GM18508 (cell line): Measurements from ENCODE around the gene GPC3.
"Not testable (repeated sequence)": the region's sequence is repeated elsewhere in the genome, so short reads cannot be mapped to it uniquely, and the experiment has no call there.

ENCODE experiments used
- ATAC-seq: cut with Tn5 transposase; IDR thresholded peaks from one replicate; pipeline ENCODE4 v1.9.1; 2021; ENCODE audit warnings: moderate number of reproducible peaks; ENCODE audit not compliant: insufficient read depth, unreplicated experiment

Gene GPC3

DNA sequence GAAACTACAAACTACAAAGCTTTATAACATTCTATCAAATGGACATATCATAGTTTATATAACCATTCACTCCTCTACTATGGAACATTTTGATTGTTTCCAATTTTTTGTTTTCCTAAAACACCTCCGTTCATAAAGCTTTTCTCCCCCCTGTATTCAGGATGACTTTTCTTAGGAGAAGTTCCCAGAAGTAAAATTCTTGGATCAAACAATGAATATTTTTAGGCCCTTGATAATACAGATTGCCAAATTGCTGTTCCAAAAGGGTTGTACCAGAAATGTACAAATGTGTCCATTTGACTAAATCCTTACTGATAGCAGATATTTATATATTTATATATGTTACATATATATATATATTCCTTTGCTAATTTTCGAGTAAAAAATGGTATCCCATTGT, 77.8 kb downstream of the GPC3 start:
- no peak for ATAC-seq

- ATAC-seq = no peak
These were observed 80.1 kb downstream of the GPC3 start for GRCh38 chrX:133905305-133905704.

- ATAC-seq = no peak
These were observed 87.7 kb downstream of the GPC3 start for GRCh38 chrX:133897593-133898163.

- no peak for ATAC-seq
These were observed 93.1 kb downstream of the GPC3 start for GRCh38 chrX:133892337-133892736.

GRCh38 chrX:133888984-133889383, 96.4 kb downstream of the GPC3 start:
- no peak for ATAC-seq

DNA sequence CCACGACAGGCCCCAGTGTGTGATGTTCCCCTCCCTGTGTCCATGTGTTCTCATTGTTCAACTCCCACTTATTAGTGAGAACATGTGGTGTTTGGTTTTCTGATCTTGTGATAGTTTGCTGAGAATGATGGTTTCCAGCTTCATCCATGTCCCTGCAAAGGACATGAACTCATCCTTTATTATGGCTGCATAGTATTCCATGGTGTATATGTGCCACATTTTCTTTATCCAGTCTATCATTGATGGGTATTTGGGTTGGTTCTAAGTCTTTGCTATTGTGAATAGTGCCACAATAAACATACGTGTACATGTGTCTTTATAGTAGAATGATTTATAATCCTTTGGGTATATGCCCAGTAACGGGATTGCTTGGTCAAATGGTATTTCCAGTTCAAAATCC, 97.3 kb downstream of the GPC3 start:
- ATAC-seq = not testable (repeated sequence)

DNA sequence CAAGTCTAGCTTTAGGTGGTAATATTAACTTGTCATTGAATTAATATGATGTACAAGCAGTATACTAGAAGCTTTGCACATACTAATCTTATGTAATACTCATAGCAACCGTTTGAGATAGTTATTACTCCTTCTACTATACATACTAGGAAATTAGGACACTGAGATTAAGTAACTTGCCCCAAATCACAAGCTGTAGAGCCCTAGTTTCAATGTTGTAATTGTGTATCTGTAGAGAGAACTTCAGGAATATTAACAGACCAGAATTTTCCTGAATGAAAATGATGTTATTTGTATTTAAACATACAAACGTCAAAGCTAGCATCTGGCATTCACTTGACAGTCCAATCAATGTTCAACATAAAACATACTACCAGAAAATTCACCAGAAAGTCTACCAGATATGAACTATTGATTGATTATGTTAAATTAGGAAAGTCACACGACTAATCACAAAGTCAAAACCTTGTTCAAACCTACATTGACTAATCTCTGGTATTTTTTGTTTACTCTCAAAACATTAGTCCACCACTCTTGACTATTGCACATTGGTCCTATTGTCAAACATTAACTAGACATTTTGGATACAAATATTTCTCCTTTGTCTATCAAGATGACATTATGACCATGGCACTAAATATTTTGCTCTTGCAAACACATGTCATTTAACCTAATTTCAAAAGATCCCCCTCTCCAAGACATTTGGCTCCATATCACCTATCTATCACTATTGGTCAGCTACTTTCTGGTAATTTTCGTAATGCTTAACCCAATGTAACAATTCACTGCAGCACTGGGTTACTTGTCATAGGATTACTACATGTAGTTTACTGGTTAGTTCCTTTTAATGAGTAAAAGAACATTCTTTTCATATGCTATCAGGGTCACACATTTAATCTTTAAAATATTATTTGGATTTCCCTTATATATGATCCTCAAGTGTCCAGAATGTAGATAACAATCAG, 100.7 kb downstream of the GPC3 start:
- ATAC-seq = no peak

- ATAC-seq = no peak
These were observed 103.5 kb downstream of the GPC3 start for GRCh38 chrX:133881893-133882292.

DNA sequence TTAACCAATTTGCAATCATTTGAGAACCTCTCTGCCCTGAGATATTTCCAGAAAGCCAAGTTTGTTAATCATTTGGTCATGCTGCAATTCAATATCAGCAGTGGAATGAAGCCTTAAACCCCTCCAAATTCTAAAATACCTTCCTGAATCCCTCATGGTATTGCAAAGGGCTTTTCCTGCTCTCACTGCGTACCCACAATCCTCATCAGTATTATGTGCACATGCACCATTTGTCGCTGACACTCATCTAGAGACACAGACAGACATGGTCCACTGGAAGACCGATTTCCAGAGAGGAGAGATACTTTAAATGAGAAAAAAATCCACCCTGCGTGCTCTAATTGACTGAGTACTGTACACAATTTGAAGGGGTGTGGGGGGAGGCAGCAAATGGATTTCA, 104.4 kb downstream of the GPC3 start:
- ATAC-seq = no peak

- no peak for ATAC-seq
These were observed 105.4 kb downstream of the GPC3 start for GRCh38 chrX:133880032-133880443.

GRCh38 chrX:133878710-133879109, 106.7 kb downstream of the GPC3 start:
- no peak for ATAC-seq

DNA sequence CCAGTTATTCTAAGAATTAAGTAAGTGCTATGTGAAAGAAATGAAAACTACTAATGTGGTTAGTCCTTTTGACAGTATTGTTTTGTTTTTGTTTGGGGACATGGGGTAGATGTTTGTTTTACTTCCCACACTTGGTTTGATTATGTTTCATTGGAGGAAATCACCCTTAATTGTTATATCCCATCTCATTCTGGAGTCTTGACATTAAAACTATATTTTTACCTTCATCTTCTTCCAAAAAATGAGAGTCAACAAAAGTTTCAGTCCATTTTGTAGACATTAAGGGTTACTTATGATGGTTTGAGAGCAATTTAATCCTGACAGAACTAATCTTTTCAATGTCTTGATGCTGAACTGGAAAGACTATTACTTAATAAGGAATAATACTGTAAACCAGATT, 108.7 kb downstream of the GPC3 start:
- no peak for ATAC-seq

GRCh38 chrX:133869270-133869669, 116.1 kb downstream of the GPC3 start:
- ATAC-seq = no peak

GRCh38 chrX:133868682-133869081, 116.7 kb downstream of the GPC3 start:
- no peak for ATAC-seq

DNA sequence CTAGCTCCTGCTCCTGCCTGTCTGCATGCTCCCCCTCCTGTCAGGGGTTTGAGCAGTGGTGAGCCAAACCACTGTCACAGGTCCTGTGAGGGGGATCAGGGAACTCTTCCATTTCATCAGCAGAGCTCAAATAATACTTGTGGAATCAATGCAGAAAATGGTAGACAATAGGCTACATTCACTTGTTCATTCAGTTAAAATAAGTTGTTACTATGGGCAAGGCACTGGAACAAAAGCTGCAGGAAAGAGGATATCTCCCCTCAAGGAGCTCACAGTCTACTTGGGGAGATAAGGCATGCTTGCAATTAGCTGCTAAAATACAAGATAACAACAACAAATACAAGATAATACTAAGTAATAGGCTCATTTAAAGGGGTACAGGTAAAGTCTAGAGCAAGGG, 117.1 kb downstream of the GPC3 start:
- no peak for ATAC-seq

GRCh38 chrX:133865761-133866471, 119.5 kb downstream of the GPC3 start:
- no peak for ATAC-seq

DNA sequence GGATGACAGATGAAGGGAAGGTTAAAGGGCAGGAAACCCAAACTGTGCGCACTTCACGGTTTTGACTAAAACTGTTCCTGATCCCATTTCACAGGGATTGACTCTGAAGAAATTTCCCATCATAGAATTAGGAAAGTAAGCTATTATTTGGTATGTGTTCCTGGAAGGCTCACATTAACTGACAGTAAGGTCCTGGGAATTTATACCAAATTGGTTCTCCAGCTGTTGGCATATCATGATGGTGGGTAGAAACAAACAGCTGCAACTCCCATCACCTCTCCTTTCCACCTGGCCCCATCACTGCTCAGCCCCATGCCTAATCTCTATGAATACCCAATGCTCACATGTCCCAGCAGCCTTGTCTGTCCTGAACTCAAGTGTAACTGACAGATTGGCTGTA, 121.2 kb downstream of the GPC3 start:
- ATAC-seq = no peak

DNA sequence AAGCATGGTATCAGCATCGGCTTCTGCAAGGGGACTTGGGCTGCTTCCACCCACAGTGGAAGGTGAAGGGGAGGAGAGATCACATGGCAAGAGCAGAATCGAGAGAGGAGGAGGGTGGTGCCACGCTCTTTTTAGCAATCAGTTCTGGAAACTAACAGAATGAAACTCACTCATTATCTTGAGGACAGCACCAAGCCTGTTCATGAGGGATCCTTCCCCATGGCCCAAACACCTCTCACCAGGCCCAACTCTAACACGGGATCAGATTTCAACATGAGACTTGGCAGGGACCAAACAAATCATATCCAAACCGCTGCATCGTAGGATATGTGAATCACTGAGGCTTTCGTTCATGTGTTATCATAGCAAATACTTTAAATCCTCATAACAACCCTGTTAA, 125.5 kb downstream of the GPC3 start:
- no peak for ATAC-seq

GRCh38 chrX:133859336-133859735, 126.1 kb downstream of the GPC3 start:
- ATAC-seq = no peak

- ATAC-seq = no peak
These were observed 127.6 kb downstream of the GPC3 start for GRCh38 chrX:133857640-133858269.

GRCh38 chrX:133856819-133857218, 128.6 kb downstream of the GPC3 start:
- no peak for ATAC-seq
